ENCODE measurements around the gene BPIFB6. TPM values are rescaled to one million over a fixed set of nuclear protein-coding genes. Genes with fewer than 3 reads are reported as not detected.

BPIFB6 gene
- total RNA-seq, 4 donors from 2014 or later = not detected

DNA sequence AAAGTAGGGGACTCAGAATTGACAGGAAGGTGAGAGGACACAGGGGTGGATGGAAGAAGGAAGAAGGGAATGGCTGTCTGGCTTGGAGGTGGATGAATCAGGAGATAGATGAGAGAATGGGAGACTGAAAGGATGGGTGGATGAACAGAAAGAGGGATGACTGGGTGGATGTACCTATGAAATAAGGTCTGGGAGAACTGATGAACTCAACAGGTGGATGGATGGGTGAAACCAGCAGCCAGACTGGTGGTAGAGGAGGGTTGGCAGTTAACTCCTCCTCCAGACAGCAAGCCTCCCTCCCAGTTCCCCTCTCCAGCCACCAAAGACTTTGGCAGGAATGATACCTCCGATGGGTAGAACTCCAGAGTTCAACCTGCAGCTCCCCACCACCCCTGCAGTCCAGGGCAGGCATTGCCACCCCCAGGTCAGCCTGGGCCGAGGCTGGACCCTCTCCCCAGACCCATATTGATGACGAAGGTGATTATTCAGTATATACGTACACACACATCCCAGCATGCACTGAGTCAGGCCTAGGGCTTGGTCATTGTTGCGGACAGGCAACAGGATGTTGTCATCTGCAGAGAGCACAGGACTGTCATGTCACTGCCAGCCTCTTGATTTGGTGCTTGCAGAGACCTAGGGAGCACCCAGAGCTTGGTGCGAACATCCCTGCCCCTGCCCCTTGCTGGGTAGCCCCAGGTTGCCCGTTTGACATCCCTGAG is 29.2 kb upstream of the BPIFB6 start:
- TF ChIP-seq, protein P1, sequence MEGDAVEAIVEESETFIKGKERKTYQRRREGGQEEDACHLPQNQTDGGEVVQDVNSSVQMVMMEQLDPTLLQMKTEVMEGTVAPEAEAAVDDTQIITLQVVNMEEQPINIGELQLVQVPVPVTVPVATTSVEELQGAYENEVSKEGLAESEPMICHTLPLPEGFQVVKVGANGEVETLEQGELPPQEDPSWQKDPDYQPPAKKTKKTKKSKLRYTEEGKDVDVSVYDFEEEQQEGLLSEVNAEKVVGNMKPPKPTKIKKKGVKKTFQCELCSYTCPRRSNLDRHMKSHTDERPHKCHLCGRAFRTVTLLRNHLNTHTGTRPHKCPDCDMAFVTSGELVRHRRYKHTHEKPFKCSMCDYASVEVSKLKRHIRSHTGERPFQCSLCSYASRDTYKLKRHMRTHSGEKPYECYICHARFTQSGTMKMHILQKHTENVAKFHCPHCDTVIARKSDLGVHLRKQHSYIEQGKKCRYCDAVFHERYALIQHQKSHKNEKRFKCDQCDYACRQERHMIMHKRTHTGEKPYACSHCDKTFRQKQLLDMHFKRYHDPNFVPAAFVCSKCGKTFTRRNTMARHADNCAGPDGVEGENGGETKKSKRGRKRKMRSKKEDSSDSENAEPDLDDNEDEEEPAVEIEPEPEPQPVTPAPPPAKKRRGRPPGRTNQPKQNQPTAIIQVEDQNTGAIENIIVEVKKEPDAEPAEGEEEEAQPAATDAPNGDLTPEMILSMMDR (IDR thresholded peaks at IDR 0.05; ENCODE audit: low read depth) = no peak

DNA sequence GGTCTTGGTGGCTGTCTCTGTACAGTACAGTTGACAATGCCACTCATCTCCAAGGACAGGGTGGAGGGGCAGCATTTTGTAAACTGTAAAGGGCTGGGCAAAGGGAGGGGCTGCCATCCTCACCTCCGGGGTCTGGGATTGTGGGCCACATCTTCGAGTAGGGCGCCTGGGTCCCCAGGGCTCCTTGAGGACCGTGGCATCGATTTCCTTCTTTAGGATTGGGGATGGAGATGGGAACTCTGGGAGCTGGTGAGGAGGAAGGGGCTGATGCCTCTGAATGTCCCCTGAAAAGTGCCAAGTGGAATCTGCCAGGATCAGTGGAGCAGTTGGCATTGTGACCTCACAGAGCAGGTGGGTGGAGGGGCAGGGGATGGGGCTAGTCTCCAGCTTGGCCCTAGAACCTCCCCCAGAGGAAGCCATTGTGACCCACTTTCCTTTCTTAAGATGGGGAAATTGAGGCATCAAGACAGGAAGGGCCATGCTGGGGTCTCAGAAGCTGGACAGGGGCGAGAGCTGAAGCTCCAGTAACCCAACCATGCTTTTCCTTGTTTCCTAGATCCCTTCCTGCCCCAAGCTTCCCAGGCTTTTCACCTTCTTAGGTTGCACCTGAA is 27.2 kb upstream of the BPIFB6 start, which contains the start of gene SUN5:
Gene SUN5 (minus strand): TSS at position 293 of the 611 bp plus-strand sequence. CDS start 93 bp downstream, at position 200.
- TF ChIP-seq, protein P1 (IDR thresholded peaks at IDR 0.05; ENCODE audit: low read depth) = no peak

DNA sequence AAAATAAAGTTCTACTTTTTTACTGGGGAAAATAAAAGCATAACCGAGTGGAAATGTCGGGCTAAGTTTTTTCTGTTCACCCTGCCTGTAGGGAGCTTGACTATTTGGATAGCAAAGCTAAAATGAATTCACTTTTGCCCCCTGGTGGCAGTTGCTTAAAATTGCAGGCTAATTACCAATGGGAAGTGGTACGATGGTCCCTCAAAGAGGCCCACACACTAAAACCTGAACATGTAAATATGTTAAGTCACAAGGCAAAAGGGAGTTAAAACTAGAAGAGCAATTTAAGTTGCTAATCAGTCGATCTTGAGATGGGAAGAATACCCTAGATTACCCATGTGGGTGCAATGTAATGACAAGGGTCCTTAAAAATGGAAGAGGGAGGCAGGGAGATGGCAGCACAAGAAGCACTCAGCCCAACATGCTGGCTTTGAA is 26.3 kb upstream of the BPIFB6 start:
- TF ChIP-seq, protein P1 (IDR thresholded peaks at IDR 0.05; ENCODE audit: low read depth) = no peak

DNA sequence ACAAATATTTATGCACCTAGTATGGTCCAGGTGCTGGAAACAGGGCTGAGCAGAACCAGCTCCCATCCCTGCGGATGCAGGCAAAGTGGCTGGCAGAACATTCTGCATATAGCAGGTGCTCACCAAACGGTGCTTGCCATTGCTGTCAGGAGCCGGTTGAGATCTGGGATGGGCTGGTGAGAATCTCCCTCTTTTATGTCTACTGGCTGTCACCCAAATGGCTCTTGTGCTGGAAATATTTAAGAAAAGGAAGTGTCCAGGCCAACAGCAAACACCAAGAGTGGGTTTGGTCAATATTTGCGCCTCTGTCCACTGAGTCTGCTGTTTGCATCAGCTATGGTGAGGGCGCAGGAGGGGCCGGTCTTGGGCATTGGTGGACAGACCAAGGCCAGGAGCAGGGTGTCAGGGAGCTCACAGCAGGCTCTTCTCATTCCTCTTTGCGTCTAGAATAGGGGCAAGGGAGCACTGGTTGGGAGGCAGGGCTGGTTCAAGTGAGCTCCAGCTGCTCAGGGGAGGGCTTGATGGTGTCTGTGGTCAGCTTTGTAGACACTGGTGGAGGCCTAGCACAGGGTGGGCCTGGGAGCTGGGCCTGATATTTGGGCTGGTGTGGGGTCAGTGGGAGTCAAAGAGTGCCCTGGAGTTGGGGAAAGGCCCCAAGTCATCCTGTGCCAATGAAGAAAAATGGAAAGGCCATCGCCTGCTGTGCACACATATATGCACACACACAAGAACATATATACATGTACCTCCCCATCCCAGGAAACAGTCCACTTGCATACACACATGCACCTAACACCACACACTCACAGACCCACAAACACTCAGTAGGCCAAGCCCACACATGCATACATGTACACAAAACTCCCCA is 25.3 kb upstream of the BPIFB6 start:
- TF ChIP-seq, protein P1 (IDR thresholded peaks at IDR 0.05; ENCODE audit: low read depth) = no peak

DNA sequence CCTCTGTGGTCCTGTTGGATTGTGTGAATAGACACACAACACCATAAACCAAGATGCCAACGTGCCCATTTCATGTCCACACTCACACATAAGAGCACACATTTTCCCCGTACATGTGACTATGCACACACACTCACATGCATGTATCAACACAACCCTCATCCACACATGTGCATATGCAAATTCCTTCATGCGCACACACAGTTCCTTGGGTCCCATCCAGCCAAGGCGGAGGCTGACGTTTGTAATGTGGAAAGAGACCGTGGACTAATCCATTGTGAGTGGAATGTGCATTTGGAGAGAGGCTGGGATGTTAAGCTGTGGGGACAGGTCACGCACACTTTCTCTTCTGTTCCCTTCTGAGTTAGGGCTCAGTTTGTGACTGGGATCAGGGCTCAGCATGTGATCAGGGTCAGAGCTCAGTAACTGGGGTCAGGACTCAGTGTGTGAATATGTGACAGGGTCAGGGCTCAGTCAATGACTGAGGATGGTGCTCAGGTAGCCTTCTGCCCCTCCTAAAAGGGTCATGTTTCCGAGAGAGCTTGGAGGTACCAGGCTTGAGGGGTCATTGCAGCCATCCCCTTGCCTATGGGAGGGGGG is 24.6 kb upstream of the BPIFB6 start:
- TF ChIP-seq, protein P1 (IDR thresholded peaks at IDR 0.05; ENCODE audit: low read depth) = no peak

DNA sequence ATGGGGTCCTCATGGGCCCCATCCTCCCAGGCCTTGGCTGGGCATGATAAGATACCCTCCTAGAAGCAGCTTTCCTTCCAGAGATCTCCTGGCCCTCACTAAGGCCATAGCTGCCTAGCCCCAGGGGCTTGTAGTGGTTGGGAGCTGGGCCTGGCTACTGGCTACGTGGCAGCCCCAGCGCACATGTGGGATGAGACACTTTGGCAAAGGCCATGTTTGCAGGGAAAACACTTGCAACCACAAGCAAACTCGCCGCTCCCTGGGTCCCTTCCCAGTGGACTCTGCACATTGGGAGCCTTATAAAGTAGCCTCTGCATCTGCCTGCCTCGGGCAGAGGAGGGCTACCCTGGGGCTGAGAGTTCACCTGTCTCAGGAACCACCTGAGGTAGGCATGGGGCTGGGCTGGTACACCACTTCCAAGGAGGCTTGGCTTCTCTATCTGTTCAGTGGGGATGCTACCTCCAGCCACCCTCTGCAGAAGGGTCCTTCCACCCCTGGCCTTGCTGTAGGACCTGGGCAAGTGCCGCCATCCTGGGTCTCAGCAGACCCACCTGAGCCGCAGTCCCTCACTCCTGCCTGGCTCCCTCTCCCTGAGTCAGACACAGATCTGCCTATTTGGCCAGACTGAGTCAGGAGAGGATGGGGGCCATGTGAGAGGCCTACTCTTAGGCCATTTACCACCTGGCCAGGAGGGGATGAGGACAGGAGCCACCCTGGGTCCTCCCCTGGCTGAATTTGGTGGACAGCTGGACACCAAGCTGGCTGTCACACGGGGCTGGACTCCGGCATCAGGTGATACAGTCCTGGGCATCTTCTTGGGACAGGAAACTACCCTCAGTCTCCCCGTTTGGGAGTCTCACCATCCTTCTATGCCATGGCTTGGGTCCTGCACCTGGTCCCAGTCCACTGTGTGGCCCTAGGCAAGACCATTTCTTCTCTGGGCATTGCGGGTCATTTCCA is 23.8 kb upstream of the BPIFB6 start, which contains the start of gene BPIFB2:
Gene BPIFB2 (plus strand): TSS at position 329 of the 960 bp plus-strand sequence. CDS start 871 bp downstream, outside the sequence.
- TF ChIP-seq, protein P1 (IDR thresholded peaks at IDR 0.05; ENCODE audit: low read depth) = no peak
